Endodermal cell (in vitro differentiated cells): ENCODE measurements around the gene APH1B. TPM values are rescaled to one million over a fixed set of nuclear protein-coding genes. Genes with fewer than 3 reads are reported as not detected.

Experiments used
- DNase-seq: peaks from one replicate; pipeline ENCODE4 v3.0.0-alpha.2; 2017
- H3K27ac ChIP-seq: 2 replicates; pipeline ENCODE4 v1.5.1; 2013; ENCODE audit warnings: mild to moderate bottlenecking, low read depth, low read length, moderate library complexity
- H3K27me3 ChIP-seq: 2 replicates; pipeline ENCODE4 v1.6.1; 2013; ENCODE audit warnings: mild to moderate bottlenecking, low read length, moderate library complexity; ENCODE audit not compliant: insufficient read depth, control insufficient read depth, poor library complexity, severe bottlenecking
- H3K36me3 ChIP-seq: 2 replicates; pipeline ENCODE4 v1.7.0; 2013; ENCODE audit warnings: mild to moderate bottlenecking, low read length, moderate library complexity; ENCODE audit not compliant: control insufficient read depth, insufficient read depth
- H3K4me1 ChIP-seq: one replicate; pipeline ENCODE4 v1.7.0; 2013; ENCODE audit warnings: low read length; ENCODE audit not compliant: control insufficient read depth, insufficient read depth
- H3K4me3 ChIP-seq: 2 replicates; pipeline ENCODE4 v1.5.1; 2013; ENCODE audit warnings: mild to moderate bottlenecking, low read length, moderate library complexity
- H3K9ac ChIP-seq: 2 replicates; pipeline ENCODE4 v1.6.1; 2013; ENCODE audit warnings: mild to moderate bottlenecking, low read length, moderate library complexity; ENCODE audit not compliant: poor library complexity, severe bottlenecking; ENCODE audit errors: extremely low read depth
- H3K9me3 ChIP-seq: 2 replicates; pipeline ENCODE4 v1.6.1; 2013; ENCODE audit warnings: mild to moderate bottlenecking, low read length, moderate library complexity; ENCODE audit not compliant: control insufficient read depth
- H3K27ac Mint-ChIP-seq: 2 replicates; pipeline ENCODE4 v1.8.0; 2020; ENCODE audit warnings: mixed read lengths
- H3K27me3 Mint-ChIP-seq: 2 replicates; pipeline ENCODE4 v1.8.0; 2021; ENCODE audit warnings: mild to moderate bottlenecking, mixed read lengths; ENCODE audit not compliant: insufficient read depth
- H3K36me3 Mint-ChIP-seq: 2 replicates; pipeline ENCODE4 v1.8.0; 2020; ENCODE audit warnings: low read depth, mixed read lengths
- H3K4me1 Mint-ChIP-seq: 2 replicates; pipeline ENCODE4 v1.8.0; 2020; ENCODE audit warnings: mixed read lengths
- H3K4me3 Mint-ChIP-seq: 2 replicates; pipeline ENCODE4 v1.8.0; 2020; ENCODE audit warnings: mild to moderate bottlenecking, moderate library complexity, mixed read lengths
- H3K9me3 Mint-ChIP-seq: 2 replicates; pipeline ENCODE4 v1.8.0; 2020; ENCODE audit warnings: mild to moderate bottlenecking, mixed read lengths
- WGBS, 2 experiments: methylation state at CpG; one replicate each; pipeline versions ENCODE4 v1.1.5 to v1.1.7; 2013; ENCODE audit warnings: missing lambda C conversion rate in 2 of 2, mixed read lengths in 1 of 2; ENCODE audit not compliant: insufficient coverage in 1 of 2, insufficient read length in 1 of 2; 5-methylcytosine and 5-hydroxymethylcytosine counted together
- total RNA-seq, 2 donors: library from RNA; stranded (reverse); fragmentation: NEBNext Ultra II Directional in 1 of 2; extraction: Animal tissue kit (Norgen Biotek cat#: 25700) in 1 of 2; gene quantifications; 2 replicates in 1 of 2; 3 replicates in 1 of 2; pipeline ENCODE4 v1.2.1, GENCODE V29; 2021
- TF ChIP-seq, protein P1 (sequence below): fragments of 200-600 bp; sonication (generic); conservative IDR thresholded peaks from 2 replicates; pipeline ENCODE4 v1.5.0; 2021; ENCODE audit warnings: antibody characterized with exemption, mild to moderate bottlenecking

APH1B gene
- total RNA-seq, 2 donors from 2014 or later, result 19.5 to 22.7 TPM

DNA sequence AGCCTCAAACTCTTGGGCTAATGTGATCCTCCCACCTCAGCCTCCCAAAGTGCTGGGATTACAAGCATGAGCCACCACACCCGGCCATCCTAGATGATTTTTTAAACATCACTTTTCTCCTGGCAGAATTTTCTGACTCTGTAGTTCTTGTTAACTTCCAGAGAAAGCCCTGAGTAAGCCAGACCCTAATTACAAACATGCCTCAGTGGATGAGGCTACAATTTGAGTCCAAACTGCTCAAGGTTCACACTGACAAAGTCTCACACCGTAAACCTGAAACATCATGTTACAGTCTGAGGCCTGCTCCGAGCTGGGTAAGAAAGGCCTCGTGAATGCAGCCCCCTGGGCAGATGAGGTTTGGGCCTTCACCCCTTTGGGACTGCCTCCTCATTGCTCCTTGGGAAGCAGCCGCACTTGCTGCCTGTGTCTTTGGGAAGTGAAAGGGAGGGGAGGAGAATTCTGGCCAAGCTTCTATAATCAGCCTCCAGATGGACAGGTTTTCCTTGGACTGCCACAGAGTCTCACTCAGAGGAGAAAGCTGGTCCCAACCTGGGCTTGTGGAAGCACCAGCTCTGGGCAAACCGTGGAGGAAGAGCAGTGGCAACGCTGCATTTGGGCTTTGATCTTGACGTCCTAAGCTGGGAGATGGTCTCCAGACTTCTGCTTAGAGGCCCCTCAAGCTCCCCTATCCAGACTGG is 58.3 kb downstream of the APH1B start:
- Histone ChIP-seq H3K36me3 (no peaks in the 10 kb centered on the region), H3K27ac (no peak overlapping the region), H3K9ac (no peak overlapping the region), H3K9me3 (no peaks in the 10 kb centered on the region), H3K4me3 (no peak overlapping the region), H3K27me3 (peaks cover 22% of the 10 kb centered on the region), H3K4me1 (peaks cover 4% of the 10 kb centered on the region)
- H3K27me3 Mint-ChIP-seq, result peaks cover 23% of the 10 kb centered on the region
- H3K36me3 Mint-ChIP-seq, result no peaks in the 10 kb centered on the region
- DNase-seq, result no peak
- TF ChIP-seq, protein P1, sequence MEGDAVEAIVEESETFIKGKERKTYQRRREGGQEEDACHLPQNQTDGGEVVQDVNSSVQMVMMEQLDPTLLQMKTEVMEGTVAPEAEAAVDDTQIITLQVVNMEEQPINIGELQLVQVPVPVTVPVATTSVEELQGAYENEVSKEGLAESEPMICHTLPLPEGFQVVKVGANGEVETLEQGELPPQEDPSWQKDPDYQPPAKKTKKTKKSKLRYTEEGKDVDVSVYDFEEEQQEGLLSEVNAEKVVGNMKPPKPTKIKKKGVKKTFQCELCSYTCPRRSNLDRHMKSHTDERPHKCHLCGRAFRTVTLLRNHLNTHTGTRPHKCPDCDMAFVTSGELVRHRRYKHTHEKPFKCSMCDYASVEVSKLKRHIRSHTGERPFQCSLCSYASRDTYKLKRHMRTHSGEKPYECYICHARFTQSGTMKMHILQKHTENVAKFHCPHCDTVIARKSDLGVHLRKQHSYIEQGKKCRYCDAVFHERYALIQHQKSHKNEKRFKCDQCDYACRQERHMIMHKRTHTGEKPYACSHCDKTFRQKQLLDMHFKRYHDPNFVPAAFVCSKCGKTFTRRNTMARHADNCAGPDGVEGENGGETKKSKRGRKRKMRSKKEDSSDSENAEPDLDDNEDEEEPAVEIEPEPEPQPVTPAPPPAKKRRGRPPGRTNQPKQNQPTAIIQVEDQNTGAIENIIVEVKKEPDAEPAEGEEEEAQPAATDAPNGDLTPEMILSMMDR, result no peak
- no peaks in the 10 kb centered on the region for H3K9me3 Mint-ChIP-seq
- no peak overlapping the region for H3K27ac Mint-ChIP-seq
- peaks cover 28% of the 10 kb centered on the region for H3K4me1 Mint-ChIP-seq
- WGBS, 2 experiments, result 75 to 89% methylated on average over 1 to 8 of the region's 8 CpGs
- no peak overlapping the region for H3K4me3 Mint-ChIP-seq

GRCh38 chr15:63337046-63337445 is 59.6 kb downstream of the APH1B start:
- H3K4me3 Mint-ChIP-seq, result no peak overlapping the region
- WGBS, 2 experiments, result 77 to 86% methylated on average over 2 to 4 of the region's 4 CpGs
- no peaks in the 10 kb centered on the region for H3K36me3 Mint-ChIP-seq
- no peak overlapping the region for H3K27ac Mint-ChIP-seq
- peaks cover 23% of the 10 kb centered on the region for H3K27me3 Mint-ChIP-seq
- TF ChIP-seq, protein P1, result no peak
- no peaks in the 10 kb centered on the region for H3K9me3 ChIP-seq
- DNase-seq, result no peak
- H3K4me1 Mint-ChIP-seq, result peaks cover 42% of the 10 kb centered on the region
- H3K27me3 ChIP-seq, result peaks cover 23% of the 10 kb centered on the region
- no peak overlapping the region for H3K27ac ChIP-seq
- no peaks in the 10 kb centered on the region for H3K36me3 ChIP-seq
- no peak overlapping the region for H3K9ac ChIP-seq
- H3K4me1 ChIP-seq, result peaks cover 8% of the 10 kb centered on the region
- H3K9me3 Mint-ChIP-seq, result no peaks in the 10 kb centered on the region
- no peak overlapping the region for H3K4me3 ChIP-seq

DNA sequence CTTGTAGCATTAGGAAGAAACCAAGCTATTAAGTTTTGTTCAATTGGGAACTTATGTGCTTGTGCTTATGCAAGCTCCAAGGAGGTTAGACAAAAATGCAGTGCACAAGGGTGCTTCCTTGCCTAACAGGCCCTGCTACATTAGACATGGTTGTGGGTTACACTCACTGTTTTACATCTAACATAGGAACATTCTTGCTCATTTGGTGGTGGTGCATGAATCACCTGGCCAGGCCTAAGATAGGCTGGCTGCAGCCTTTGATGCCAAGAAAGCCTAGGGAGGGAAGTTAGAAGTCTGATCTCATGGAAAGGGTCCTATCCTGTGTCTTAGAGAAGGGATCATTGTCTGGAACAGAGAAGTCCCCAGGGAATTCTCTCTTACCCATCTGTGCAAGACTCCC is 60.8 kb downstream of the APH1B start:
- no peaks in the 10 kb centered on the region for H3K9me3 ChIP-seq
- H3K27me3 ChIP-seq, result peaks cover 23% of the 10 kb centered on the region
- H3K4me3 ChIP-seq, result no peak overlapping the region
- no peak for DNase-seq
- H3K27ac Mint-ChIP-seq, result no peak overlapping the region
- TF ChIP-seq, protein P1, result no peak
- no peak overlapping the region for H3K4me3 Mint-ChIP-seq
- H3K9ac ChIP-seq, result no peak overlapping the region
- peaks cover 42% of the 10 kb centered on the region for H3K4me1 Mint-ChIP-seq
- peaks cover 15% of the 10 kb centered on the region for H3K4me1 ChIP-seq
- peaks cover 21% of the 10 kb centered on the region for H3K27me3 Mint-ChIP-seq
- H3K36me3 Mint-ChIP-seq, result no peaks in the 10 kb centered on the region
- no peaks in the 10 kb centered on the region for H3K9me3 Mint-ChIP-seq
- H3K27ac ChIP-seq, result no peak overlapping the region
- H3K36me3 ChIP-seq, result no peaks in the 10 kb centered on the region
